HCT116 (cell line): ENCODE measurements around the gene C1orf167. TPM values are rescaled to one million over a fixed set of nuclear protein-coding genes. Genes with fewer than 3 reads are reported as not detected.

Source experiments
- ATAC-seq: fragments of 200-7000 bp; cut with Tn5 transposase; 2 replicates; pipeline ENCODE4 v1.9.1; 2020; ENCODE audit warnings: mild to moderate bottlenecking, moderate library complexity
- BruUV-seq: library from RNA; stranded (reverse); fragments of 400-500 nt; replicated peaks from 2 replicates; lab custom pipeline; 2021; lab: Mats Ljungman, UMichigan
- CTCF ChIA-PET: fragments of 300-600 bp; sonication (Branson Sonifier 250); formaldehyde crosslinking; loops from one replicate; lab custom pipeline; 2021; ENCODE audit warnings: antibody characterized with exemption; lab: Charles Lee
- POLR2A ChIA-PET: fragments of 300-600, 350-600 bp; sonication (Branson Sonifier 250); formaldehyde crosslinking; loops from one replicate; lab custom pipeline; 2021; ENCODE audit warnings: antibody characterized with exemption; lab: Charles Lee
- RAD21 ChIA-PET, 2 experiments: fragments of 300-600 bp; sonication (Branson Sonifier 250); formaldehyde crosslinking; loops; one replicate each; lab custom pipeline; 2023; ENCODE audit warnings: low total read pairs in 2 of 2; ENCODE audit not compliant: uncharacterized antibody in 2 of 2, unreplicated experiment in 2 of 2, low non-redundant PET in 1 of 2; lab: Charles Lee
- DNase-seq: peaks from one replicate; pipeline ENCODE4 v3.0.0-alpha.2; 2010; ENCODE audit warnings: low read depth, low spot score
- H2AFZ ChIP-seq: fragments of 200-600 bp; shearing (Covaris generic), sonication (generic); 2 replicates; pipeline ENCODE4 v1.6.1; 2017; ENCODE audit warnings: low read depth, mixed run types, mixed read lengths, antibody characterized with exemption, low read length; ENCODE audit not compliant: poor library complexity, severe bottlenecking
- H3K27ac ChIP-seq: 2 replicates; pipeline ENCODE4 v1.5.1; 2012; ENCODE audit warnings: low read depth, low read length
- H3K27me3 ChIP-seq: fragments of 200-600 bp; sonication (generic); 2 replicates; pipeline ENCODE4 v1.6.1; 2016; ENCODE audit warnings: mixed run types, low read length, mixed read lengths; ENCODE audit not compliant: insufficient read depth
- H3K36me3 ChIP-seq, 2 experiments: fragments of 200-500 bp in 1 of 2; fragments of 200-600 bp in 1 of 2; sonication (Bioruptor generic) in 1 of 2; sonication (generic) in 1 of 2; 2 replicates each; pipeline versions ENCODE4 v1.5.1 to v1.6.1; 2014 to 2016; ENCODE audit warnings: low read length in 2 of 2, inconsistent platforms in 1 of 2, mixed read lengths in 1 of 2, mixed run types in 1 of 2; ENCODE audit not compliant: insufficient read depth in 2 of 2, control insufficient read depth in 1 of 2
- H3K4me1 ChIP-seq, 2 experiments: fragments of 200-600 bp in 1 of 2; sonication (generic) in 1 of 2; 2 replicates each; pipeline versions ENCODE4 v1.5.1 to v1.6.1; 2012 to 2017; ENCODE audit warnings: low read length in 2 of 2, inconsistent platforms in 1 of 2, mild to moderate bottlenecking in 1 of 2, mixed read lengths in 1 of 2, mixed run types in 1 of 2, moderate library complexity in 1 of 2; ENCODE audit not compliant: insufficient read depth in 2 of 2, control insufficient read depth in 1 of 2
- H3K4me2 ChIP-seq: fragments of 200-600 bp; sonication (generic); 2 replicates; pipeline ENCODE4 v1.6.1; 2017; ENCODE audit warnings: mixed run types, low read length, mixed read lengths
- H3K4me3 ChIP-seq, 2 experiments: fragments of 200-600 bp in 1 of 2; sonication (generic) in 1 of 2; replicated peaks in 1 of 2; 2 replicates each; pipeline ENCODE4 v1.5.1; 2011 to 2016; ENCODE audit warnings: low read length in 2 of 2, control low read depth in 1 of 2, low read depth in 1 of 2, mild to moderate bottlenecking in 1 of 2, mixed read lengths in 1 of 2, mixed run types in 1 of 2
- H3K79me2 ChIP-seq: fragments of 200-600 bp; sonication (generic); 2 replicates; pipeline ENCODE4 v1.6.1; 2017; ENCODE audit warnings: mild to moderate bottlenecking, mixed run types, low read length, moderate library complexity, mixed read lengths; ENCODE audit not compliant: insufficient read depth
- H3K9ac ChIP-seq: fragments of 200-600 bp; sonication (generic); 2 replicates; pipeline ENCODE4 v1.6.1; 2016; ENCODE audit warnings: low read length, mixed read lengths
- H3K9me2 ChIP-seq: fragments of 200-600 bp; sonication (generic), shearing (Covaris generic); 2 replicates; pipeline ENCODE4 v1.6.1; 2017; ENCODE audit warnings: mixed run types, mild to moderate bottlenecking, moderate library complexity; ENCODE audit not compliant: insufficient read depth
- H3K9me3 ChIP-seq, 2 experiments: fragments of 200-500 bp in 1 of 2; fragments of 200-600 bp in 1 of 2; sonication (Bioruptor generic) in 1 of 2; sonication (generic) in 1 of 2; 2 replicates each; pipeline ENCODE4 v1.6.1; 2014 to 2017; ENCODE audit warnings: low read length in 2 of 2, mixed read lengths in 2 of 2, inconsistent platforms in 1 of 2, low read depth in 1 of 2, mild to moderate bottlenecking in 1 of 2, mixed run types in 1 of 2, moderate library complexity in 1 of 2; ENCODE audit not compliant: control insufficient read depth in 1 of 2, insufficient read depth in 1 of 2
- H4K20me1 ChIP-seq: fragments of 200-600 bp; sonication (generic), shearing (Covaris generic); 2 replicates; pipeline ENCODE4 v1.6.1; 2017; ENCODE audit warnings: mixed run types, mild to moderate bottlenecking, moderate library complexity; ENCODE audit not compliant: insufficient read depth
- EGR1 ChIP-seq: IDR thresholded peaks from 2 replicates; pipeline ENCODE4 v1.6.1; 2012; ENCODE audit warnings: low read depth
- ELF1 ChIP-seq: IDR thresholded peaks from 2 replicates; pipeline ENCODE4 v1.6.1; 2012; ENCODE audit warnings: low read depth, borderline replicate concordance
- EZH2 ChIP-seq: fragments of 200-600 bp; sonication (generic); IDR thresholded peaks from 2 replicates; pipeline ENCODE4 v1.6.1; 2017; ENCODE audit warnings: antibody characterized with exemption, mixed run types
- EZH2phosphoT487 ChIP-seq: fragments of 200-600 bp; IDR thresholded peaks from 2 replicates; pipeline ENCODE4 v1.6.1; 2018; ENCODE audit warnings: antibody characterized with exemption, borderline replicate concordance
- POLR2A ChIP-seq: IDR thresholded peaks from 2 replicates; pipeline ENCODE4 v1.7.0; 2011; ENCODE audit warnings: borderline replicate concordance; ENCODE audit not compliant: insufficient read depth, insufficient read length; ENCODE audit errors: extremely low read depth
- SIN3A ChIP-seq: IDR thresholded peaks from 2 replicates; pipeline ENCODE4 v1.6.1; 2012; ENCODE audit warnings: low read depth
- YY1 ChIP-seq: IDR thresholded peaks from 2 replicates; pipeline ENCODE4 v1.6.1; 2011; ENCODE audit warnings: low read length, low read depth, moderate library complexity, mild to moderate bottlenecking; ENCODE audit not compliant: insufficient replicate concordance; ENCODE audit errors: extremely low read depth
- ZNF274 ChIP-seq: fragments of 200-500 bp; sonication (Bioruptor generic); IDR thresholded peaks from 2 replicates; pipeline ENCODE4 v1.6.1; 2014; ENCODE audit warnings: mild to moderate bottlenecking, low read depth, low read length, inconsistent platforms
- intact Hi-C: fragments of 100-400 bp; cut with micrococcal nuclease; formaldehyde crosslinking; loops from 2 replicates; pipeline ENCODE4 v1.10.0; 2022
- total RNA-seq: library from RNA; stranded (reverse); gene quantifications from one replicate; pipeline ENCODE4 v1.2.1, GENCODE V29; 2021; ENCODE audit not compliant: unreplicated experiment
- TF ChIP-seq, protein P1 (sequence below): IDR thresholded peaks from 2 replicates; pipeline ENCODE4 v1.6.1; 2012
- TF ChIP-seq, protein P2 (sequence below), 3 experiments: fragments of 200-600 bp in 1 of 3; sonication (generic) in 1 of 3; IDR thresholded peaks in 2 of 3; conservative IDR thresholded peaks in 1 of 3; 2 replicates each; pipeline ENCODE4 v1.5.1; 2012 to 2017; ENCODE audit warnings: low read depth in 2 of 3, low read length in 2 of 3, antibody characterized with exemption in 1 of 3, borderline replicate concordance in 1 of 3, control low read depth in 1 of 3, mild to moderate bottlenecking in 1 of 3, mixed read lengths in 1 of 3, mixed run types in 1 of 3, moderate library complexity in 1 of 3; ENCODE audit not compliant: insufficient read depth in 1 of 3
- TF ChIP-seq, protein P3 (sequence below): IDR thresholded peaks from 2 replicates; pipeline ENCODE4 v1.6.1; 2012
- TF ChIP-seq, protein P4 (sequence below): IDR thresholded peaks from 2 replicates; pipeline ENCODE4 v1.6.1; 2012; ENCODE audit warnings: low read depth

Gene C1orf167
- total RNA-seq, 1 experiment from 2014 or later, result 0.12 TPM

DNA sequence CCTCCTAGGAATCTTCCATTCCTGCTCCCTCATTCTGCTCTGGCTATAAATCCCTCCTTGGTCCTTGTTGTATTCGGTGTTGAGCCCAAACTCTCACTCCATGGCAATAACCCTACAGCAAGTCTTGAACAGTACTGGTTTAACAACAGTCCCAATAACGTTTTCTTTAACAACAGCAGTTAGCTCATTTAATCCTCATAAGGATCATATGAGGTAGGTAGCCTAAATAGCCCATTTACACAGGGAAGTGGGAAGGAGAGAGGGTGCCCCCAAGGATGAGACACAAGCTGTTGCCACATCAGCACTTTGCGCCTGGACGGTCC lies 26.5 kb upstream of the C1orf167 start:
- Histone ChIP-seq H4K20me1 (no peaks in the 10 kb centered on the region), H3K36me3 (no peaks in the 10 kb centered on the region), H3K27ac (no peak overlapping the region), H3K4me3 (peak overlapping the region; percentile 91 to 92), H3K9ac (peak overlapping the region; percentile 77), H3K4me2 (peak overlapping the region; percentile 93), H3K79me2 (peaks cover 8% of the 10 kb centered on the region), H3K27me3 (no peaks in the 10 kb centered on the region), H3K9me2 (no peaks in the 10 kb centered on the region), H3K9me3 (no peaks in the 10 kb centered on the region), H3K4me1 (peaks cover 14 to 38% of the 10 kb centered on the region in 2 experiments), H2AFZ (peak overlapping the region; percentile 5)
- intact Hi-C loops, result no loop called here
- BruUV-seq, result no TSS peak
- ChIA-PET CTCF (interaction anchor here (0.7 kb wide), 1 partner anchor 90 kb away, joined by 3 read pairs; no protein-coding TSS in a partner anchor), RAD21 (no interaction called here), POLR2A (no interaction called here)
- TF ChIP-seq POLR2A (no peak), YY1 (no peak)
- DNase-seq (no peak), ATAC-seq (no peak)

DNA sequence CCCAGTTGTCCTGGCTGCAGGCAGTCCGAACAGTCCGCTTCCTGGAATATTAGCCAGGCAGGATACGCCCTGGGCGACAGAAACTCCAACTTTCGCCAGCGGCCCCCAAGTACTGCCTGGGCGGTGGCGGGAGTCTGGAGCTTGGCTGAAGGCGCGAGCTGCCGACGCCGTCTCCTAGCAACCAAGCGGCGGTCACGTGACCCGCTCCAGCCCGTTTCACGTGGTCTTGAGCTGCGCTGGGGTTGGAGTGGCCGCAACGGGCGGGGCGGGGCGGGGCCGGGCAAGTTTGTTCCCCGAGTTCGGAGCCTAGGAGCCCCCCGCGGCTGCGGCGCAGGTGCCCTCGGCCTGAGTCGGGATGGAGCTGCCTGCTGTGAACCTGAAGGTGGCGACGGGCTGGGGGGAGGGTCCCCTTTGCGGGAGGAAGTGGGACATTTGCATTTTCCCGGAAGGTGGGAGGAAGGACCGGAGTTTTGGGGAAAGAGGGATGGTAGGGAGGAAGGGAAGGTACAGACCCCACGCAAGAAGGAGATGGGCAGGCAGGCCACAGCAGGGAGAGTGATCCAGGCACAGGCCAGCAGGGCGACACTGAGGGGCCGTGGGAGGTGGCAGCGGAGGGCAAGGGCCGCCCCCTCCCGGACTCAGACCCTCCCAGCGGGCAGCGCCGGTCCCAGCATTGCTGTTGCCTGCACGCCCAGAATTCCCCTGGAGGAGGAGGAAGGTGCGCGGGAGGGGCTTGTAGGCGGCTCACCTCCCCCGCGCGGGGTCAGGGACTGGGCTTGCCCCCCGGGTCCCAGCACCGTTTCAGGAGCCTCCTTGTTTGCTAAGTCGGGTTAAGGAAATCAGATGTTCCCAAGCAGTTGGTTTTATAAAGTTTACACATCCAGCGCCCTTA lies 25.9 kb upstream of the C1orf167 start, which contains the start of gene AGTRAP:
TSS of gene AGTRAP (plus strand) at position 283 of the 892 bp plus-strand sequence. CDS start at position 356, 73 bp downstream.
- Histone ChIP-seq H3K79me2 (peaks cover 8% of the 10 kb centered on the region), H3K4me2 (peak within 1 kb of the TSS; percentile 93), H3K4me3 (peak within 1 kb of the TSS; percentile 91 to 92), H3K9ac (peak within 1 kb of the TSS; percentile 77), H2AFZ (peak within 1 kb of the TSS; percentile 24), H3K9me2 (no peaks in the 10 kb centered on the region), H3K4me1 (peaks cover 14 to 42% of the 10 kb centered on the region in 2 experiments), H3K27me3 (no peaks in the 10 kb centered on the region), H3K36me3 (no peaks in the 10 kb centered on the region), H3K27ac (peak within 1 kb of the TSS; percentile 85), H3K9me3 (no peaks in the 10 kb centered on the region), H4K20me1 (no peaks in the 10 kb centered on the region)
- DNase-seq (peak; percentile 82), ATAC-seq (peak; percentile 85)
- BruUV-seq, result no TSS peak
- CTCF ChIA-PET, result interaction anchor here (0.6 to 0.7 kb wide), 2 partner anchors 91 to 454 kb away, joined by 3 read pairs; no protein-coding TSS in a partner anchor
- intact Hi-C loops, result no loop called here
- POLR2A ChIA-PET, result no interaction called here
- RAD21 ChIA-PET, result no interaction called here
- TF ChIP-seq, protein P1, sequence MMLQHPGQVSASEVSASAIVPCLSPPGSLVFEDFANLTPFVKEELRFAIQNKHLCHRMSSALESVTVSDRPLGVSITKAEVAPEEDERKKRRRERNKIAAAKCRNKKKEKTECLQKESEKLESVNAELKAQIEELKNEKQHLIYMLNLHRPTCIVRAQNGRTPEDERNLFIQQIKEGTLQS, result no peak
- no peak for TF ChIP-seq EZH2
- TF ChIP-seq EGR1, result peak; percentile 63; the same call in 1 of the 2 replicates
- no peak for TF ChIP-seq ZNF274
- TF ChIP-seq ELF1, result no peak
- peak; percentile 89 for TF ChIP-seq SIN3A
- TF ChIP-seq, protein P2, sequence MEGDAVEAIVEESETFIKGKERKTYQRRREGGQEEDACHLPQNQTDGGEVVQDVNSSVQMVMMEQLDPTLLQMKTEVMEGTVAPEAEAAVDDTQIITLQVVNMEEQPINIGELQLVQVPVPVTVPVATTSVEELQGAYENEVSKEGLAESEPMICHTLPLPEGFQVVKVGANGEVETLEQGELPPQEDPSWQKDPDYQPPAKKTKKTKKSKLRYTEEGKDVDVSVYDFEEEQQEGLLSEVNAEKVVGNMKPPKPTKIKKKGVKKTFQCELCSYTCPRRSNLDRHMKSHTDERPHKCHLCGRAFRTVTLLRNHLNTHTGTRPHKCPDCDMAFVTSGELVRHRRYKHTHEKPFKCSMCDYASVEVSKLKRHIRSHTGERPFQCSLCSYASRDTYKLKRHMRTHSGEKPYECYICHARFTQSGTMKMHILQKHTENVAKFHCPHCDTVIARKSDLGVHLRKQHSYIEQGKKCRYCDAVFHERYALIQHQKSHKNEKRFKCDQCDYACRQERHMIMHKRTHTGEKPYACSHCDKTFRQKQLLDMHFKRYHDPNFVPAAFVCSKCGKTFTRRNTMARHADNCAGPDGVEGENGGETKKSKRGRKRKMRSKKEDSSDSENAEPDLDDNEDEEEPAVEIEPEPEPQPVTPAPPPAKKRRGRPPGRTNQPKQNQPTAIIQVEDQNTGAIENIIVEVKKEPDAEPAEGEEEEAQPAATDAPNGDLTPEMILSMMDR (IDR thresholded peaks at IDR 0.05 in 2 of 3, conservative IDR thresholded peaks at IDR 0.05 in 1 of 3; ENCODE audit: borderline replicate concordance in 1 of 3, insufficient read depth in 1 of 3, low read depth in 2 of 3, low read length in 2 of 3), result 0 out of 6 replicates have a peak, but pooled peaks of 1 of the 3 experiments have one; percentile 11
- peak; percentile 34 for TF ChIP-seq POLR2A
- TF ChIP-seq, protein P3, sequence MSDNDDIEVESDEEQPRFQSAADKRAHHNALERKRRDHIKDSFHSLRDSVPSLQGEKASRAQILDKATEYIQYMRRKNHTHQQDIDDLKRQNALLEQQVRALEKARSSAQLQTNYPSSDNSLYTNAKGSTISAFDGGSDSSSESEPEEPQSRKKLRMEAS, result peak; percentile 83
- TF ChIP-seq, protein P4, sequence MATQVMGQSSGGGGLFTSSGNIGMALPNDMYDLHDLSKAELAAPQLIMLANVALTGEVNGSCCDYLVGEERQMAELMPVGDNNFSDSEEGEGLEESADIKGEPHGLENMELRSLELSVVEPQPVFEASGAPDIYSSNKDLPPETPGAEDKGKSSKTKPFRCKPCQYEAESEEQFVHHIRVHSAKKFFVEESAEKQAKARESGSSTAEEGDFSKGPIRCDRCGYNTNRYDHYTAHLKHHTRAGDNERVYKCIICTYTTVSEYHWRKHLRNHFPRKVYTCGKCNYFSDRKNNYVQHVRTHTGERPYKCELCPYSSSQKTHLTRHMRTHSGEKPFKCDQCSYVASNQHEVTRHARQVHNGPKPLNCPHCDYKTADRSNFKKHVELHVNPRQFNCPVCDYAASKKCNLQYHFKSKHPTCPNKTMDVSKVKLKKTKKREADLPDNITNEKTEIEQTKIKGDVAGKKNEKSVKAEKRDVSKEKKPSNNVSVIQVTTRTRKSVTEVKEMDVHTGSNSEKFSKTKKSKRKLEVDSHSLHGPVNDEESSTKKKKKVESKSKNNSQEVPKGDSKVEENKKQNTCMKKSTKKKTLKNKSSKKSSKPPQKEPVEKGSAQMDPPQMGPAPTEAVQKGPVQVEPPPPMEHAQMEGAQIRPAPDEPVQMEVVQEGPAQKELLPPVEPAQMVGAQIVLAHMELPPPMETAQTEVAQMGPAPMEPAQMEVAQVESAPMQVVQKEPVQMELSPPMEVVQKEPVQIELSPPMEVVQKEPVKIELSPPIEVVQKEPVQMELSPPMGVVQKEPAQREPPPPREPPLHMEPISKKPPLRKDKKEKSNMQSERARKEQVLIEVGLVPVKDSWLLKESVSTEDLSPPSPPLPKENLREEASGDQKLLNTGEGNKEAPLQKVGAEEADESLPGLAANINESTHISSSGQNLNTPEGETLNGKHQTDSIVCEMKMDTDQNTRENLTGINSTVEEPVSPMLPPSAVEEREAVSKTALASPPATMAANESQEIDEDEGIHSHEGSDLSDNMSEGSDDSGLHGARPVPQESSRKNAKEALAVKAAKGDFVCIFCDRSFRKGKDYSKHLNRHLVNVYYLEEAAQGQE, result no peak
- TF ChIP-seq EZH2phosphoT487, result no peak
